ENCODE measurements around the gene FAT3.

The FAT3 gene

DNA sequence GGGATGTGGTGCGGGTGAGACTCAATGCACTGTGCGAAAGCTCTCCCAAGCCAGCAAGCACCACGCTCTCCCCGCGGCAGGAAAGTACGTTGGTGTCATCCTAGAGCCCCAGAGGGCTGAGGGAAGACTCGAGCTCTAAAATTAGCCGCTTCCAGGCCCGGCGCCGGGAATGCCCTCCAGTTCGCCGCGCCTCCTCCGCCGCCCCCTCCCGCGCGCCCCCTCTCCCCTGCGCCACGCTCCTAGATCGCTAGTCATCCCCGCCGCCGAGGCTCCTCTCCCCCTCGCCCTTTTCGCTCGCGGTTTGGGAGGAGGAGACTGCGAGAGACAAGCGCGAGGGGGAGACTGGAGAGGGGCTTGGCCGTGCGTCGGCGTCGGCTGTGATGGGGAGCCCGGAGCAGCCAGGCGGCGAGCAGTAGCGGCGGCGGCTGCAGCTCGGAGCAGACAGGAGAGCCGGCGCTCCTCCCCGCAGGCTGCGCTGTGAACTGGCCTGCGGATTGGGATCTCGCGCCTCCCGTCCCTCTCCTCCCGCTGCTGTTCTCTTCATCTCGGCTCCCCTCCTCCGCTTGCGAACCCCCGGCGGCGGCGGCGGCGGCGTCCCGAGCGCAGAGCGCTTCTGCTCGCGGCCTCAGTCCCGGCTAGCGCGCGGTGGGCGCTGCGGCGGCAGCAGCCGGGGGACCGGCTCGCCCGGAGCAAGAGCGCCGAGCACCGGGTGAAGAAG is at the start of gene FAT3:
TSS of gene FAT3 (plus strand) at position 412 of the 718 bp plus-strand sequence. CDS start 127,295 bp downstream, outside the sequence.
- peak; percentile 89 for DNase-seq

DNA sequence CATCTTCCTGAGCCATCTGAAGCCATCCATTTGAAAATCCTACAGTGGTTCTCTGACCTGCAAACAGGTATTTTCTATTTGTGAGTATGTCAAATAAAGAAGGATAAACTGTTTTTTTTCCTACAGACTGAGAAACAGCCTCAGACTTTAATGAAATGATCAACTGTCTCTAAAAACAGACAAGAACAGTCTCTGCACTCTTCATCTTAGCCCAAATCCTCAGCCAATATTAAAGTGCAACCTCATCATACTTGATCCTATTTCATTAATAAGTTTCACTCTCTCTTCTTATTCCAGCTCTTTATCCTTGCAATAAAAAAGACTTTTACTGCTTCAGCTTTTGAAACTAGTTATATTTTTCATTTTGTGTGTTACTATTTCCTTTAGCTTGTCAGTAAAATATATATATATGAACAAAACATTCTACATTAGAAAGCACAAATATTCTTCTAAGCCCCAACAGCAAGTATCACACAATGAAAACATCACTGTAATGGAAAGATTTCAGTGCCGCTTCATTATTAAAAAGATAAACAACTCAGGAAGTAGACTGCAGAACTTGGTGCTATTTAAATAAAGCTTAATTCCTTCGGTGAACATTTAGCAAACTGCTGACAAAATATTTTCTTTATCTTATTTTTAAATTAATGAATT is 45.5 kb upstream of the FAT3 start:
- no peak for DNase-seq

DNA sequence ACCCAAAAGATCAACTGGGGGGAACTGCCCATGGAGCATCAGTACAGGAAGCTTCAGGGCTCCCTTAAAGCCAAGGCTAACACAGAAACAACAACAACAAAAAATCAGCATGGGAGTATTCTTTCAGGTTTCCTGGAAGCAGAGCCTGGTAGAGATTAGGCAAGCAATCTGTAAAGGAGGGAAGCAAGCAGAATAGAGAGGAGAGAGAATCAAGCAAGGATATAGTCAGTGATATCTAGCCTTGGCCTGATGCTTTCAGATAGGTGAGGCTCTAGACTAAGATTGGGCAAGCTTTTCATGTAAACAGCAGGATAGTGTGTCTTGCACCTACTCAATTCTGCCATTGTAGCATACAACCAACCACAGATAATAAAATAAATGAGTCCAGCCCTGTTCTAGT is 44.4 kb upstream of the FAT3 start:
- DNase-seq = no peak

DNA sequence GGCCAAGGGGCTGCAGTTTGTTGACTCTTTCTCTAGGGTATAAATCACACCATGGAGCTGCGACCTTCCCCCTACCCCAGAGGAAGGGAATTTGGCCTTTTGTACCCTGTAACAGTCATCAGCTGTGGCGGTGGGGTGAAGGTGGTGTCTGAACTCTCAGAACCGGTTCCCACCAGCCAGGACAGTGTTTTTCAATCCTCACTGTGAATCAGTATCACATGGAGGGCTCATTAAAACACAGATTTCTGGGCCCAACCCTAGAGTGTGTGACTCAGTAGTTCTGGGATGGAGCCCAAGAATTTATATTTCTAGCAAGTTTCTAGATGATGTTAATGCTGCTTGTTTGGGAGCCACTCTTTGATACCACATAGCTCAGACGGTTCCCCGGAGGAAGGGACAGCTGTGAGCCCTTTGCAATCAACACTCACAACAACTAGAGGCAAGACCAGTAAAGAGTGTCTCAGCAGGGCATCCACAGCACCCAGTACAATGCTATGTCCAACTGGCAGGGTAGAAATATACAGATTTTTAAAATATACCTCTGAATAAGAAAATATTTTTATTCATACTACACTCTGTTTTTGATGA is 43.9 kb upstream of the FAT3 start:
- no peak for DNase-seq

DNA sequence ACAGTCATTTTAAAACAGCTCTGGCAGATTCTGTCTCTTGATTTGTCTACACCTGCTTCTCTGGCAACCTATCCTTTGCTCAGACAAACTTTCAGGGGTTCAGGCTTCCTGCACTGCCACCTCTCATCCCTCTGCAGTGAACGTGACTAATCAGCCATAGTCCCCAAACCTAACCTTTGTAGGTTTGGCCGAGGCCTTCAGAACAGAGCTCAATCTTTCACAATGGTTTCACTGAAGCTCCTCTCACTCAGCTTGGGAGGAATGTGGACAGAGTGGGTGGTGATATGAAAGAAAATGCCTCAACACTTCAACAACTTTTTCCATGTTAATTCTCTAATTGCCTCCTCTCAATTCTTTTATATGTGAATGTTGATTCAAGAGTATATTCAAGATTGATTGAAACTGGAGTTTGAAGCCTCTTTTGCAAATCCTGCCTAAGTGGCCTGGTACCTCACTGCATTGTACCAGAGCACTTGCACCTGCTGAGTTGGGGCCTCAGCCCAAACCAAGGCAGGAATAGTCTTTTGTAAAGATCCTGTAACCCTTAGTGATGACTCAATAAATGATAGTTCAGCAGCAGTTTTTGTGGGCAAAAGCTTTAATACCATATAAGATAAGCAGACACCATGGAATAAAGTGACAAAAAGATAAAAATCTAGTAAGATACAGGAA is 33.9 kb upstream of the FAT3 start:
- DNase-seq = no peak

DNA sequence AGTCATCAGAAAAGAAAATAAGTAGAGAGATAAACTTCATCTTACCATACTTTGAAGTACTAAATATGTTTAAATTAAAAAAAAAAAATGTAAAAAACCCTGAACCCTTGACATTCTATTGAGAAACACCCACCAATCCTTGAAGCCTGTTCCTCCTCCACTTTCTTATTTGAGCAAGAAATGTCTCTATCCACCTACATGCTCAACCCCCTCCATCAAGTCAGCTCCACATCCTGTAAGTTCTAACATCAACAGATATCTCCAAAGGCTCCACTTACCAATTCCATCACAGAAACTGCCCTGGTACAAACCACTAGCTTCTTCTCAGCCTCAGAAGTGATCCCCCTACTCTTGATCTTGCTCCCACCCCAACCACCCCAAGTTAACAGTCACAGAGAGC is 32.5 kb upstream of the FAT3 start:
- DNase-seq = no peak

DNA sequence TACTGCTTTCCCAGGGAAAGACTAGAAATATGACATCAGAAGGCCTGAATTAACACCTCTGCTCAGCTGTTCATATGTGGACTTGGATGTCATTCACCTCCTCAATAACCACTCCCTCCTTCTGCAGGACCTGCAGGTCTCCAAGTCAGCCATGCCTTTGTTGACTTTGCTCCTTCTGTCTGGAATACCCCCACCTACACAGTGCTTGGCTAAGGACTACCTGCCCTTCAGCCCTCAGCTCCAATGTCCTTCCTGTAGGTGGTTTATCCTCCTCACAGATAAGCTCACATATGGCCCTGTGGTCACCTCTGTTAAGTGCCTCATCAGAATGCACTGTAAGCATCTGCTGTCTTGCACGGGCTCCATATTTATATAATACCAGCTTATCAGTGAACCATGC is 26.4 kb upstream of the FAT3 start:
- no peak for DNase-seq

DNA sequence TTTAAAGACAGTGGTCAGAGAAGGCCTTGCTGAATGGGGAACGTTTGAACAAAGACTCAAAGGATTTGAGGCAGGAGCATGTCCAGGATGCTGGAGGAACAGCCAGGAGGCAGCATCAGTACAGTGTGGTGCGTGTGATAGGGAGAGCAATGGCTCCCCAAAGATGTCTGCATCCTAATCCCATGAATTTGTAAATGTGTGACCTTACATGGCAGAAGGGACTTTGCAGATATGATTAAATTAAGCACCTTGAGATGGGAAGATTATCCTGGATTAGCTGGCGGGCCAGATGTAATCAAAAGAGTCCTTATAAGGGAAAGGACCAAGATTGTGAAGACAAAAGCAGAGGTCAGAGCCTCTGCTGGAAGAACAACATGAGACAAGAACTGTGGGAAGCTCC is 24.6 kb upstream of the FAT3 start:
- no peak for DNase-seq

DNA sequence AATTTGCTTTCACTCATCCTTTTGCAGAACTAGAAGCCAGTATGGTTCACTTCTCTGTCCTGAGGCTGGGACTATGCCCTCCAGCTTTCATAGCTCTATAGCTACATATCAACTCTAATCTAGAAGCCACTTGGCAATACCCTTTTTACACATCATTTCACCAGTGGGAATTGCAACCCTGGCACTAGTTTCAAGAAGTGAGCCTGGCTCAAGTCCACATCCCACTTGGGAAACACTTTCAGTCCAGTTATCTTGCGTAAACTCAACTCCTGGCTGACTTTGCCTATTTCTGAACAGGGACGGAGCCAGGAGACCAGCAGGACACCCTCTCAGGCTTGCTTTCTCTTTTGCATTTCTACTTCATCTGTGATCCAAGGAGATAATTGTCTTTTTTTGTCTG is 19.9 kb upstream of the FAT3 start:
- DNase-seq = no peak

DNA sequence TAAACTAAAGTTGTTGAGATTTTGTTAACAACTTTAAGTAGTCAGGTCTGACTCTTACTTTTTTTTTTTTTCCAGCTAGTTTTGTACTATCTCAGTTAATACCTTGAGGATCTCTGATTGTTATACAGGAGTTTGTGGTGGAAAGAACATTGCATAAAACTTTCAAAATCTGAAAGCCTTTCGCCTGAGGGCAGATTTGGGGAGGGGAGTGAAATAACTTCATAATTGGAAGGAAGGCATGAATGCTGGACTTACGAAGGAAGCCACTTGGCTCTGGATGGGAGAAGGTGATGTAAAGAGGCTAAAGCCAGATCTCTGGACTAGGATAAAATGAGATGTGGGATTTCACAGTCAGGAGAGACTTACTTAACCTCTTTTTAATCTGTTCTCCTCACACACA is 18.2 kb upstream of the FAT3 start:
- DNase-seq = no peak

DNA sequence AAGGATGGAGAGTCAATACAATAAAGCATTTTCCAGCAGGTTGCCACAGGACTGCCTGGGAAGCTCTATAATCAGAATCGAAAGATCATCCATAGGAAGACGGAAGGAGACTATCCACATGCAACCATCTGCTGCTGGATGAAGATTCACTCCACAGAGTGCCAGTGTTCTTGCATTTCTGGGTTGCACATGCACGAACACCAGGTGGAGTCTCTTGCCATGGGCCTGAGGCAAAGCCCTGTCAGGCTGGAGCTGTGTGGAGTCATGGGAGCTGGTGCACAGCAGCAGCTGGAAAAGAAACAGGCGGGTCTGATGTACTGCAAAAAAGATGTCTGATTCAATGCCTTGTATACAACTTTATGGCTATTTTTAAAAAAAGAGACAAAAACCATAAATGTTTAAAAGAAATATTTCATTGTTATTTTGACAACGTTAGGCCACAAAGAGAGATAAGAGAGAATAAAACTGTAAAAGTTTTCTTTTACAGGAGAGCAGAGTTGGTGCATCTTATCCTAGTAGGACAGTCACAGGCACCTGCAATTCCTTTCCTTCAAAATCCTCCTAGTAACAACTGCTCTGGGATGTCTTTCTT is 12.9 kb upstream of the FAT3 start:
- peak; percentile 48 for DNase-seq

DNA sequence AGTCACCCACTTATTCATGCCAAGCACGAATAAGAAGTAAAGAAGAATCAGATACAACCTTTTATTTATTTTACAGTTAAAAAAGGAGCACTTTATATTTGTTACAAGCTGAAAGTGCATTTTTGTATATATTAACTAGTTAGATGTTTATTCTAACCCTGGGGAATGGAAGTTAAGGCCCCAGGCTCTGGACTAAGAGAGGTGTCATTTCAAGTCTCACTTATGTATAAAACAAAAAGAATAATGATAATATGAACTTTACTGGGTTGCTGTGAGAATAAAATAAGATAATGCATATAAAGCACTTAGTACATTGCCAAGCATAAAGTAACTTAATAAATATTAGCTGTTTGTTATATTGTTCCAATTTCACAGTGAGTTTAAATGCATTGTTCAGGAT is 12.1 kb upstream of the FAT3 start:
- DNase-seq = no peak

DNA sequence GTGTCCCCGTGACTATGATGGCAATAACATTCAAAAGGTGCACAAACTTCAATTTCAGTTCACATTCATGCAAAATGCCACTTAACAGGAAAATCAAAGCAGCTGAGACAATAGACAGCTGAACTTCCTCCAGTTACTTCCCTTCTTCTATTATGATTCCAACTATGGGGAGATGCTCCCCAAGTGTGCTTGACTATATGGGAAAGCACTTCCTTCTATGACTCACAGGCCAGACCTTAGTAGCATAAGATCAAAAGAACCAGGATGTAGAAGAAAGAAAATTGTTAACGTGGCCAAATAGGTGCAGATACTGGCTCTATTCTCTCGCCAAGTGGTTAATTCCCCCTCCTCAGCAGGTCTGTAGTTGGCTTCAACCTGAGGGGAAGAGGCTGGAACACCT is 7.8 kb upstream of the FAT3 start:
- DNase-seq = no peak

DNA sequence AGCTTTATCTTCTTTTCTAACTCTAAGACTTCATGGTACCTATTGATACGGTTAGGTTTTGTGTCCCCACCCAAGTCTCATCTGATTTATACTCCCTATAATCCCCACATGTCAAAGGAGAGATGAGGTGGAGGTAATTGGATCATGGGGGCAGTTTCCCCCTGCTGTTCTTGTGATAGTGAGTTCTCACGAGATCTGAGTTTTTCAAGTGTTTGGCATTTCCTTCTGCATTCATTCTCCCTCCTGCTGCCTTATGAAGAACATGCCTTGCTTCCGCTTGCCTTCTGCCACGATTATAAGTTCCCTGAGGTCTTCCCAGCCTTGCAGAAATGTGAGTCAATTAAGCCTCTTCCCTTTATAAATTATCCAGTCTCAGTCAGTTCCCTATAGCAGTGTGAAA is 5.1 kb upstream of the FAT3 start:
- DNase-seq = no peak

DNA sequence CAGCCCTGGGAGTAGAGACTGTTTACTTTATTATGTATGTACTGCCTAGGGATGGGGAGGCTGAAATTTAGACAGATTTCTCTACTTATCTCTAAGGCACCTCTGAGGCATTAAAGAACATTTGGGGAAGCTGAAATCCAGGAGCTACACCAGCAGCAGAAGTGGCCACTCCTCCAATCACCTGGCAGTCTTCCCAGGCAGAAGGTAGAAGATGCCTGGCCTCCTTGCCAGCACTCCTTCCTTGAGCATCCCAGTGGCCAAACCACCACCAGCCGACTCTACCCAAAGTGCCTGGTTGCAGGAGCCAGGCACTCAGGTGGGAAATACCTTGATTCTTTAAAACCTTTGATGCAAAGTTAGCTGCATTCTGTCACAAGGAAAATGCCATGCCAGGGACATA is 1.9 kb upstream of the FAT3 start:
- DNase-seq = no peak

DNA sequence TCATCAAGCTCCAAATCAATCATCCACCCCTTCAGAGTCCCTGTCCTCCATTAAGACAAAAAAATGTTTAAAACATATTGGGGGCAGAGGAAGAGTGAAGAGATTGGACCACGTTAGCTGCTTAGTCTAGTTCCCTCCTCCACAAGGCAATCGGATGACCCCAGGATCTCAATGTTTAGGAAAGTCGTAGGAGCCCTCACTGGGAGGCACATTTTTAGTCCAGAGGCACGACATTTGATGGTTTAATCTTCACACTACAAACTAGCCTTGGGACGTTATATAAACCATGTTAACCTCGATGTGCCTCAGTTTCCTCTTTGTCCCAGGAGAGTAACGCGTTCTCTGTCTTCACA is 588 bp upstream of the FAT3 start:
- no peak for DNase-seq

DNA sequence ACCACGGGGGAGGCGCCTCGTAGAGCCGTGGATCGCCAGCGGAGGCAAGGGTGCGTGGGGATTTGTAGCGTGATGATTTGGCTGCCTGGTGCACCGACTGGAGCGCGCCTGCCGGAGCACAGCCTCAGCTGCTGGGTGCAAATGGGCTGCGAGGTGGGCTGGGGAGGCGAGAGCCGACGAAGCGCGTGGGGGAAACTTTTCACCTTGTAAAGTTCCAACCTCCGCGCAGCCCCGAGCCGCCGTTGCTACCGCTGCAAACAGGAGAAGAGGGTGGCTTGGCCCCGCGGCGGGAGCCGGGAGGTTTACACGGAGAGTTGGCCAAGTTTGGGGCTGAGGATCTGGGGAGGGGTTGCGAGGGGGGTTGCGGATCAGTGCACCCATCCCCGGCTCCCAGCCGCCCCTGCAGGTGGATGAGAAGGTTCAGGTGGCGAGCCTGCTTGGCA is 528 bp downstream of the FAT3 start:
- DNase-seq = peak; percentile 44

DNA sequence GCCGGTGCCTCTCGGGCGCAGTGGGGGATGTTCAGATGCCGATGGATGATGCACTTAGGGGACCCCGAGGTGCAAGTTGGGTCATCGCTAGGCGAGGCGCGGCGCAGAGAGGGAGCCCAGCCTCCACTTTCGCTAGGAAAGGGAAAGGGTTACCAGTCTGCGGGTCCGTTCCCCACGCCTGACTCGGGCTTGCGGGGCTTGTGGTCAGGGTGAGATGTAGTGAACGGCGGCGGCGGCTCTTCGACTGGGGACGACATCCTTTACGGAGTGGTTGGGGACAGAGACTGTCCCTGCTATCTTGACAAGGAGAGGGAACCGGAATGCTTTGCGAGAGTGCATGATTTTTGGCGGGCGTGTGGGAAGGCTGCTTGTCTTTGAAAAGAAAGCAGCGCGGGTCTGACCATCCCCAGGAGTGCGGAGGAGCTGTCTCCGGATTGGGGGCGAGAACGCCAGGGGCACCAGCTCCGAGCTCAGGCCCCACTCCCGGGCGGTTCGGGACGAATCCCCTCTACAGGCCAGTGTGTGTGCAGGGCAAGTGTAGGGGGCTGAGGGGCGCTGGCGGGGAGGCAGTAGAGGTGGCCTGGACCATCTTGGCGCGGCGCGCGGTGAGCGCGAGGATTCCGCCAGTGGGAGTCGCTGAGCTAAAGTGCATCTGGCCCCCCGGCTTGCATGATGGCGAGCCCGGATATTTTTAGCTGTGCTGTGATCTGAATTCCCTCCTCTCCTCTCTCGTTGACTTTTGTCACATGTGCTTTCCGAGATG is 1.1 kb downstream of the FAT3 start:
- DNase-seq = peak; percentile 69

DNA sequence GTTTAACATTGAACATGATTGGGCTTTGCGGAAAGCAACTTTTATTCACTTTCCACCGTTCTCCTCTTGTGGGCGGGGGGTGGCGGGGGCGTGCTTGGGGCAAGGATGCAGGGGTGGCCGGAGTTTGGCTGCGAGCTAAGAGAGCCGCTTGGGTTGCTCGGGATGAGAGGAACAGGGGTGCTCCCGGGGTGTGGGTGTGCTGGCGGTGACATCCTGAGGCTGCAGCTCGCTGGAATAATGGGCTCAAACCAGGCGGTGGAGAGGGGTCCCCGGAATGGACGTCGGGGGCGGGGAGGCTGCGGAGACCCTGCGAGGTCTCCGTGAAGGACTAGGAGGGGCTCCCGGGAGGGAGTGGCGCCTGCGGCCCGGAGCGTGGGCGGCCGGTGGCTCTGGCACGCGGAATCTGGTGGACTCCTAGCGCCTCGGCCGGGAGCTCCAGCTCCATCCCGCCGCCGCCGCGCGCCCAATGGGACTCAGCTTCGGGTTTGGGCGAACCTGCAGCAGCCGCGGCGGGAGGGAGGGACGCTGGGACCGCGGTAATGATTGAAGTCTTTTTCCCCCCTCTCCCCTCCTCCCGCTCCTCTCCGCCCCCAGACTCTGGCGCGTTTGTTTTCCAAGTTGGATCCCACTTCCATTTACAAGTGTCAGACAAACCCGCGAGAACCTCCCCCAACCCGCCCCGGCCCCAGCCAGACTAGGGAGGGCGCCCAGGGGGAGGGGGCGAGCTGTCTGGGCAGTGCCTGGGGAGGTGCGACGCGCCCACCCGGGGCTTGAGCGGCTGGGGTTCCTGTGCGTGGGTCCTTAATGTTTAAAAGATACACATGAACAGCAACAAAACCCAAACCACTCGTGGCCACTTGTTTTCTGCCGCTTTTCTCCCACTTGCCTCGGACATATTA is 2.0 kb downstream of the FAT3 start:
- peak; percentile 49 for DNase-seq

DNA sequence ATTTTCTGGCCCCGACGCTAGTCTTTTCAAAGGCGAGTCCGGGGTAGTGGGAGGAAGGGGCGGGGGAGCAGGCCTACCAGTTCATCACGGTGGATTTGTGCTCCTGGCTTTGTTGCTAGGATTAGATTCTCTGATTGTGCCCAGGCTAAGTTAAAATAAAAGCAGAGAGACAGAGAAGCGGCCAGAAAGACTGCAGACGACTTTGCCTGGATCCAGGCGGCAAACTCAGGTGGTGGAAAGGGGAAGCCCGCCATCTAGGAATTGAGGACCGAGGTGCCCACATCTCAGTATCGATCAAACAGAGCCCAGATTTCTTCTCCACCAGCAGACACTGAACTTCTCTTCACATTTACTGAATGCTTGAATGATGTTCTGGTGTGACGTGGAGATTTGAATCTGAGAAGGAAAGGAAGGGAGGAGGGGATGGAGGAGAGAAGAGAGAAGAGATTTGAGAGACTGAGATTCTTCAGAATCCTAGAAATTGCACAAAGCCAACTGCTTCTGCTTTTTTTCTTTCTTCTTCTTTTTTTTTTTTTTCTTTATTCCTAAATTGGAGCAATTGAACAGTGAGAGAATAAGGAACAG is 2.7 kb downstream of the FAT3 start:
- no peak for DNase-seq

Data from femur (tissue), 1 donor.